NCI-H1436 (cell line): ENCODE results near the gene PLEKHG4B.
"Not testable (repeated sequence)": the region's sequence is repeated elsewhere in the genome, so short reads cannot be mapped to it uniquely, and the experiment has no call there.

Source experiments
- DNase-seq: peaks from one replicate; lab custom pipeline; 2025; lab: John Stamatoyannopoulos, UW

PLEKHG4B gene, protein sequence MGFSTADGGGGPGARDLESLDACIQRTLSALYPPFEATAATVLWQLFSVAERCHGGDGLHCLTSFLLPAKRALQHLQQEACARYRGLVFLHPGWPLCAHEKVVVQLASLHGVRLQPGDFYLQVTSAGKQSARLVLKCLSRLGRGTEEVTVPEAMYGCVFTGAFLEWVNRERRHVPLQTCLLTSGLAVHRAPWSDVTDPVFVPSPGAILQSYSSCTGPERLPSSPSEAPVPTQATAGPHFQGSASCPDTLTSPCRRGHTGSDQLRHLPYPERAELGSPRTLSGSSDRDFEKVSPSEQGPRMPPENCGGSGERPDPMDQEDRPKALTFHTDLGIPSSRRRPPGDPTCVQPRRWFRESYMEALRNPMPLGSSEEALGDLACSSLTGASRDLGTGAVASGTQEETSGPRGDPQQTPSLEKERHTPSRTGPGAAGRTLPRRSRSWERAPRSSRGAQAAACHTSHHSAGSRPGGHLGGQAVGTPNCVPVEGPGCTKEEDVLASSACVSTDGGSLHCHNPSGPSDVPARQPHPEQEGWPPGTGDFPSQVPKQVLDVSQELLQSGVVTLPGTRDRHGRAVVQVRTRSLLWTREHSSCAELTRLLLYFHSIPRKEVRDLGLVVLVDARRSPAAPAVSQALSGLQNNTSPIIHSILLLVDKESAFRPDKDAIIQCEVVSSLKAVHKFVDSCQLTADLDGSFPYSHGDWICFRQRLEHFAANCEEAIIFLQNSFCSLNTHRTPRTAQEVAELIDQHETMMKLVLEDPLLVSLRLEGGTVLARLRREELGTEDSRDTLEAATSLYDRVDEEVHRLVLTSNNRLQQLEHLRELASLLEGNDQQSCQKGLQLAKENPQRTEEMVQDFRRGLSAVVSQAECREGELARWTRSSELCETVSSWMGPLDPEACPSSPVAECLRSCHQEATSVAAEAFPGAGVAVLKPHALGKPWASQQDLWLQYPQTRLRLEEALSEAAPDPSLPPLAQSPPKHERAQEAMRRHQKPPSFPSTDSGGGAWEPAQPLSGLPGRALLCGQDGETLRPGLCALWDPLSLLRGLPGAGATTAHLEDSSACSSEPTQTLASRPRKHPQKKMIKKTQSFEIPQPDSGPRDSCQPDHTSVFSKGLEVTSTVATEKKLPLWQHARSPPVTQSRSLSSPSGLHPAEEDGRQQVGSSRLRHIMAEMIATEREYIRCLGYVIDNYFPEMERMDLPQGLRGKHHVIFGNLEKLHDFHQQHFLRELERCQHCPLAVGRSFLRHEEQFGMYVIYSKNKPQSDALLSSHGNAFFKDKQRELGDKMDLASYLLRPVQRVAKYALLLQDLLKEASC (N-terminal part only)

GRCh38 chr5:91556-92263 is at the start of gene PLEKHG4B:
TSS of gene PLEKHG4B (plus strand) at chr5:92168. CDS start at chr5:92232, 64 bp downstream.
- DNase-seq: peak; percentile 91

DNA sequence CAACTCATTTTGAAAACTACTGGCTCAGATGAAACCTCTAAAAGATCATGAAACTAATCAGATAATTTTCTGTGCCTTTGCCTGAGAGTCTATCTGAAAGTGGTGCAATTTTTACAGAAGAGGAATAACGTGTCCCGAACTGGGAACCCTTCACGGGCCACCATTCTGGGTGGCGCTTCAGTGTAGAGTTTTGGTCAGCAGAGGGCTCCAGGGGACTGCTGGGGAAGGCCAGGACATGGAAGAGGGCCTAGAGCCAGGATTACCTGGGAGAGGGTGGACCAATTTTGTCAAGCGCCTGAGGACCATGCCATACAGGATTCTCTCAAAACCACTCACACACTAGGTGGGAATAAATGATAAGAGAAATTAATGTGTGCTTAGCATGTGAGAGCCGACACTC is 49.7 kb upstream of the PLEKHG4B start:
- no peak for DNase-seq

DNA sequence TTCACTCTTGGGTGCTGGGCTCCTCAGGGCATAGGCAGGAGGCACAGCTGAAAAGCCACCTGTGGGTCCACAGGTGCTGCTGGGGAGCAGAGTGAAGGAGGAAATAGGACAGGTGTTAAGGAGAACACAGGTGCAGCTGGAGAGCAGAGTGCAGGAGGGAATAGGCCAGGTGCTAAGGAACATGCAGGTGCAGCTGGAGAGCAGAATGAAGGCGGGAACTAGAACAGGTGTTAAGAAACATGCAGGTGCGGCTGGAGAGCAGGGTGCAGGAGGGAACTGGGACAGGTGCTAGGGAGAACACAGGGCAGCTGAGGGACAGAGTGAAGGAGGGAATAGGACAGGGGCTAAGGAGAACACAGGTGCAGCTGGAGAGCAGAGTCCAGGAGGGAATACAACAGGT is 43.8 kb upstream of the PLEKHG4B start:
- peak; percentile 30 for DNase-seq

GRCh38 chr5:49530-49929 is 42.4 kb upstream of the PLEKHG4B start:
- not testable (repeated sequence) for DNase-seq

GRCh38 chr5:49953-50544 is 41.9 kb upstream of the PLEKHG4B start:
- DNase-seq: no peak

- no peak for DNase-seq
Observed at GRCh38 chr5:50724-51499, 41.1 kb upstream of the PLEKHG4B start.

DNA sequence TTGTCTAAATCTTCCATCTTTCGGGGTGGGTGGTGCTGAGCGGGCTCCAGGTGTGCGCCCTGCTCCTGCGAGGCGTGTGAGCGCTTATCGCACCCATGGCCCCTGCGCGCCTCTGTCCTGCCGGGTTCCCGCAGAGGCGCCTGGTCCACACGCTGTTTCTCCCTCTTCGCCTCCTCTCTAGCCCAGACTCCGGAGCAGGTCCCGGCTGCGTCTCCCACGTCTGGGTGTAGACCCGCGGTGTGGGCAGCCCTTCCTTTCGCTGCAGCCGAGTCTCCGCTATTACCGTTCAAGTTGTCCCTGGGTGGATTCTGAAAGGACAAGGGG is 40.5 kb upstream of the PLEKHG4B start:
- no peak for DNase-seq

DNA sequence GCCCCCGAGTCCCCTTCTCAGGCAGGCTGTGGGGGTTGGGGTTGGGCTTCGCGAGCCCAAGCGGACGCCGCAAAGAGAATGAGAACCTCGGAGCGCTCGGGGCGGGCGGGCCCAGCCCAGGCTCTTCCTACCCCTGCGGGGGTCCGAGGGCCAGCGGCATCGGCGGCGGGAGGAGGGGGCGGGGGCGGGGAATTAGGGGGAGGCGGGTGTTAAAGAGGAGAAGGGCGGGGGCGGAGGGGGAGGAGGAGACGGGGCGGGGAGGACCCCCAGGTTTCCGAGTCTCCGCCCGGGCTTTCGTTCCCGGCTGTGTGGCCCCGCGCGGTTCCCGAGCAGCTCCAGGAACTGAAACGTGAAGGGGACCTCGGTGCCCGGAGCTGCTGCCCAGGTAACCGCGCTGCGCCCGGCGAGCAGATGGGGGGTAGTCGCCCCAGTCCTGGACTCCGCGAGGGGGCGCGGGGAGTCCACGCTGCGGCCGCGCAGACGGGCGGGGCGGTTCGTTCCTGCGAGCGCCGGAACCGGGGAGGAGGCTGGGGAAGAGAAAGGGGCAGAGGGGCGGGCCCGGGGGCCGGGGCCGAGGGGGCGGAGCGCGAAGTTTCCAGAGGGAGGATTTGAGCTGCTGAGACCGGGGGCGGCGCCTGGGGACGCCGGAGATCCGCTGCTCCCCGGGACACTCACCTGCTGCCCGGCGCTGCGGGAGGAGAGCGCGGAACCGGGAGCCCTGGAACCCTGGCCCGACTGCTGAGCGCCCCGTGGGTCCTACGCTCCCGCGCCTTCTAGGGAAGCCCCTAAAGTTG is 38.4 kb upstream of the PLEKHG4B start:
- DNase-seq: peak; percentile 80

- no peak for DNase-seq
Observed at GRCh38 chr5:54175-54730, 37.7 kb upstream of the PLEKHG4B start.

DNA sequence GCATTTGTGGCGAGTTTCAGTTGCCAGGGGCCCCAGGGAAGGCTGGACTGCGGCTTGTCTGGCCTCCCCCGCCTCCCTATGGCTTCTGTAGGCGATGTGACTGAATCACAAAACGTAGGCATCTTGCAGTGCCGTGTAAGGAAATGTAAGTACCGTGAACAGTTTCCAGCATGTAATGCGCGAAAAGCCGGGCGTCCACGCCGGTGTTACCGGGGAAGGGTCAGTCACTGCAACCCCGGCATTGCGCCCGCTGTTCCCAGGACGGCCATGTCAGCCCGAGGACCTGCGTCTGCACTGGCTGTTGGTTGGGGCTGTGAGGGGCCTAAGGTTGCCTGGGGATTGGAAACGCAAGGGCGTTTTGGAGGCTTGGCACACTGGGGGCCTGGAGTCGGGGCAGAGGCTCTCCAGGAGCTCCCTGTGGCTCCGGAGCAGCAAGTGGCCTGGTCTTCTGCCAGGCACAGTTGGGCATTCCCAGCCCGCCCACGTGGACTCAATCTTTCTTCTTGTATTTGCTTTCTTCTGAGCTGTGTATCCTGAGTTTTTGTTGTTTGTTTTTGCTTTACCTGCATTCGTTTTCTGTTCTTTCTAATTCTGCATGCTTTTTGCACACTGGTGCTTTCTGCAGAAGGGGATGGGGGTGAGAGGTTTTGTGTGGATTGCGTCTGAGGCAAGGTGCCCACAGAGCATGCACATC is 36.9 kb upstream of the PLEKHG4B start:
- DNase-seq: no peak

DNA sequence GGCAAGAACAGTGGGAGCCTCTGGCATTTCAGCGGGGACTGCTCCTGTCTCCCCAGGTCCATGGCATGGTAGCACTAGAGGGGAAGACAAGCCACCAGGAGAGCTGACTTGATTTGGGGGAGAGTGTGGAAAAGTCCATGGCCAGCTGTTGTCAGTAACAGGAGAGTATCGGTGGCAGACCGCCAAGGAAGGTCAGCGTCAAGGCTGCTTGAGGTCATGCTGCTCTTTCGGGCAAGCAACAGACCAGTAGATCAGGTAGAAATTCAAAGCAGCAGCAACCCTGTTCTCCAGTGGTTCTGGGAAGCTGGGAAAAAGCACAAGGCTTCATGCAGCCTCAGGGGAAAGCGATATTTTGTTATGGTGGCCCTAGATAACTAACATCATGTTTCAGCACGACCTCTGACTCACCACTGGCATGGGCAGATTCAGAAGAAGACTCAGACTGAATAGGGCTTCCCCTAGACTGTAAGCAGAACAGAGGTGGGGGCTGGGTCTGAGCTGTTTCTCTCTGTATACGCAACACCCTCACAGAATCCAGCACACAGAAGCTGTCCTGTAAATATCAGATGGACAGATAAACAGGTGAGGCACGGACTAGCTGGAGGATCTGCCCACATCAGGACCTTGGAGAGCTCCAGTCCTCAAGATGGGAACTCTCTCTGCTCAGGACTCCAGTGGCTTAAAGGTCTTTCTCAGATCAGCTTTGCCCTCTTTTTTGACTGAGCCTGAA is 35.2 kb upstream of the PLEKHG4B start:
- DNase-seq: no peak

DNA sequence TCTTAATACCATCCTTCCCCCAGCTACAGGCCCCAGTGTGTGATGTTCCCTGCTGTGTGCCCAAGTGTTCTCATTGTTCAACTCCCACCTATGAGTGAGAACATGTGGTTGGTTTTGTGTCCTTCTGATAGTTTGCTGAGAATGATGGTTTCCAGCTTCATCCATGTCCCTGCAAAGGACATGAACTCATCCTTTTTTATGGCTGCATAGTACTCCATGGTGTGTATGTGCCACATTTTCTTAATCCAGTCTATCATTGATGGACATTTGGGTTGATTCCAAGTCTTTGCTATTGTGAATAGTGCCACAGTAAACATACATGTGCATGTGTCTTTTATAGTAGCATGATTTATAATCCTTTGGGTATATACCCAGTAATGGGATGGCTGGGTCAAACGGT is 31.7 kb upstream of the PLEKHG4B start:
- not testable (repeated sequence) for DNase-seq

DNA sequence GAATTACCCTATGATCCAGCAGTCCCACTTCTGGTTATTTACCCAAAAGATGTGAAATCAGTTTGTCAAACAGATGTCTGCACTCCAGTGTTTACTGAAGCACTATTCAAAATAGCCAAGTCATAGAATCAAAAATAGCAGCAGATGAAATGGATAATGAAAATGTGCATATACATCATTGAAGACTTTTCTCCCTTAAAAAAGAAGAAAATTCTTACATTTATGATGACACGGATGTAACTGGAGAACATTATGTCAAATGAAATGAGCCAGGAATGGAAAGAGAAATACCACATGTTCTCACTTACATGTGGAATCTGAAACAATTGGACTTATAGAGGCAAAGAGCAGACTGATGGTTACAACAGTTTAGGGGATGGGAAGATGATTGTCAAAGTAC is 21.5 kb upstream of the PLEKHG4B start:
- DNase-seq: no peak

GRCh38 chr5:72316-73180 is 19.4 kb upstream of the PLEKHG4B start:
- DNase-seq: not testable (repeated sequence)

- not testable (repeated sequence) for DNase-seq
Observed at GRCh38 chr5:73181-73447, 18.9 kb upstream of the PLEKHG4B start.

DNA sequence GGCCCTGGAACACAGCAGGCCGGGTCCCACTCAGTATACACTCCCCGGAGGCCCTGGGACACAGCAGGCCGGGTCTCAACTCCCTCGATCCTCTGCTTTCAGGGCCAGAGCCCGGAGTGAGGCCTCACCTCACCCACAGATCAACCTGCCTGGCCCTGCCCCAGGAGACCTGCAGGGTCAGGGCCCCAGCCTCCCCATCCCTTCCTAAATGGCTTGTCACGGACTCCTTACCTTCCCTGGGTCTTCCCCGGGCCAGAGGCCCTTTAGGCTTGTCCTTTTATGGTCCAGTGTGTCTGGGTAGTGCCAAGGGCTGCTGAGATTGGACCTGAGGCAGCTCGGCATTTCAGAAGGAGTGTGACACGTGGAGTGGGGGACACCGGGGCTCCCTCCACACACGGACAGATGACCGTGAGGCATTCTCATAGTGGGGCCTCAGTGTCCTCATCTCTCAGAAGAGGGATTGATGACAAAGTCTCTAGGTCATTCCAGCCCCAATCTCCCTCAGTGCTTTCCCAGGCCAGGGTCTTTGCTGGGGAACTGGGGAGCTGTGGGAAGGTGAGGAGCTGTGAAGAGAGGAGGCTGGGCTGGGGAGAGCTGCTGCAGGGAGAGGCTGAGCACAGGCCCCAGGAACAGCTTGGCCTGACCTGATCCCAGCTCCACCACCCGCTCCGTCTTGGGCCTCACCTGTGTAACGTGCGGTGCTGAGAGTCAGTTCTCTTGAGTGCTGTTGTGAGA is 18.0 kb upstream of the PLEKHG4B start:
- no peak for DNase-seq
